ENCODE data around the gene EHMT1.

DNA sequence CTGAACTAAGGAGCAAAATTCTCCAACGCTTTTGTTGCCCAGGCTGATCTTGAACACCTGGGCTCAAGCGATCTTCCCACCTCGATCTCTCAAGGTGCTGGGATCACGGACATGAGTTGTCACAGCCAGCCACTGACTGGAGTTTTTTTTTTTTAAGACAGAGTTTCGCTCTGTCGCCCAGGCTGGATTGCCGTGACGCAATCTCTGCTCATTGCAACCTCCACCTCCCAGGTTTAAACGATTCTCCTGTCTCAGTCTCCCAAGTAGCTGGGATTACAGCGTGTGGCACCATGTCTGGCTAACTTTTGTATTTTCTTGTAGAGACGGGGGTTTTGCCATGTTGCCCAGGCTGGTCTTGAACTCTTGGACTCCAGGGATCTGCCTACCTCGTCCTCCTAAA is 58.2 kb downstream of the EHMT1 start:
- TF ChIP-seq, protein P1, sequence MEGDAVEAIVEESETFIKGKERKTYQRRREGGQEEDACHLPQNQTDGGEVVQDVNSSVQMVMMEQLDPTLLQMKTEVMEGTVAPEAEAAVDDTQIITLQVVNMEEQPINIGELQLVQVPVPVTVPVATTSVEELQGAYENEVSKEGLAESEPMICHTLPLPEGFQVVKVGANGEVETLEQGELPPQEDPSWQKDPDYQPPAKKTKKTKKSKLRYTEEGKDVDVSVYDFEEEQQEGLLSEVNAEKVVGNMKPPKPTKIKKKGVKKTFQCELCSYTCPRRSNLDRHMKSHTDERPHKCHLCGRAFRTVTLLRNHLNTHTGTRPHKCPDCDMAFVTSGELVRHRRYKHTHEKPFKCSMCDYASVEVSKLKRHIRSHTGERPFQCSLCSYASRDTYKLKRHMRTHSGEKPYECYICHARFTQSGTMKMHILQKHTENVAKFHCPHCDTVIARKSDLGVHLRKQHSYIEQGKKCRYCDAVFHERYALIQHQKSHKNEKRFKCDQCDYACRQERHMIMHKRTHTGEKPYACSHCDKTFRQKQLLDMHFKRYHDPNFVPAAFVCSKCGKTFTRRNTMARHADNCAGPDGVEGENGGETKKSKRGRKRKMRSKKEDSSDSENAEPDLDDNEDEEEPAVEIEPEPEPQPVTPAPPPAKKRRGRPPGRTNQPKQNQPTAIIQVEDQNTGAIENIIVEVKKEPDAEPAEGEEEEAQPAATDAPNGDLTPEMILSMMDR (conservative IDR thresholded peaks at IDR 0.05; ENCODE audit: low read length) = no peak
- no peak for TF ChIP-seq EZH2phosphoT487 (IDR thresholded peaks at IDR 0.05; ENCODE audit: borderline replicate concordance, low read depth, low read length)
